ENCODE data around the gene CRYAB.

DNA sequence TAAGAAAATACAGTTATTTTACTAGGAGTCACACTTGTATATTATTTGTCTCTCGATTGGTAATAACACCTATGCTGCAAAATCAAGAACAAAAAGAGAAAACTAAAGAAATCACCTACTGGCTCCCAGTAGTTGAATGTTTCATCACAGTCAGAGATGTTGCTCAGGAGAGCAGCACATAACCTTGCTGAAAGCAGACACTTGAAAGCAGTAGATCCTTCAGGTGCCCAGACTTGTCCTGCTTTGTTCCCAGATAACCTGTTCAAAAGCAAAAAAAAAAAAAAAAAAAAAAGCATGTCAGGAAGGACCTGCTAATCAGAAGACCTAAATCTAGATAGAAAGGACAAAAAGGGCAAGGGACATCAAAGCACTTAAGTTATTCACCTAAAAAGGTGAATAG is 41.5 kb downstream of the CRYAB start:
- TF ChIP-seq CTCF (IDR thresholded peaks at IDR 0.05) (no peak), POLR2A (IDR thresholded peaks at IDR 0.05) (no peak)

Measured in prostate gland (tissue), 2 donors.